Esophagus muscularis mucosa (tissue), 4 donors: ENCODE measurements around the gene B4GALNT1.

Experiments
- EP300 ChIP-seq: sonication (generic); formaldehyde crosslinking; IDR thresholded peaks from one replicate; pipeline ENCODE4 v1.6.1; 2017; ENCODE audit warnings: antibody characterized with exemption
- POLR2A ChIP-seq: fragments of 450-650 bp; IDR thresholded peaks from one replicate; pipeline ENCODE4 v1.6.1; 2017; ENCODE audit warnings: antibody characterized with exemption, moderate library complexity, mild to moderate bottlenecking, low read depth
- TF ChIP-seq, protein P1 (sequence below), 3 experiments: fragments of 200-600 bp in 2 of 3; fragments of 450-650 bp in 1 of 3; sonication (generic) in 2 of 3; IDR thresholded peaks; one replicate each; pipeline ENCODE4 v1.5.1; 2017 to 2019; ENCODE audit warnings: antibody characterized with exemption in 3 of 3, mild to moderate bottlenecking in 2 of 3, moderate library complexity in 1 of 3

DNA sequence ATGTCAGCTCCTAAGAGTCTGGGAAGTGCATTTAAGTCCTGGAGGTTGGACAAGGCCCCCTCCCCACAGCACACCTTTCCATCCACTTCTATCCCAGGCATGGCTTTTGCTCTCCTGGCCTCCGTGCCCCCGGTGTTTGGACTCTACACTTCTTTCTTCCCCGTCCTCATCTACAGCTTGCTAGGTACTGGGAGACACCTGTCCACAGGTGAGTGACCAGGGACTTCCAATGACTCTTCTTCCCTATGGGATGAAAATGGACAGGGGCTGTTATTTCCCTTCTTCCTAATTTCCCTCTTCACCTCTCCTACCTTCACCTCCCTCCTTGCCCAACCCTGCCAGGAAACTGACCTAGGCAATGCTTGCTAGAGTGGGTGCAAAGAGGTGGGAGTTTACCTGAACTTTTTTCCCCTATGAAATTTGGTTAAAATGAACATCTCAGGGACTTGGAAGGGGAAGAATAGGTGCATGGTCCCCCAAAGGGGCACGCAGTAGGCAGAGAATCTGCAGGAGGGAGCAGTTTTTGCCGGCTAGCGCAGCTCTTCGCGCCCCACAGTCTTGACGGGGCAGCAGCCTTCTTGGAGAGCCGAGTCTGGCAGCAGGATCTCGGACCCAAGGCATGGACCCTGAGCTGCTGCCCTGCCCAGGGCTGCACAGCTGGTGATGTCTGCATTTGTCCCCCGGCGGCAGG, 12.6 kb downstream of the B4GALNT1 start:
- TF ChIP-seq, protein P1, sequence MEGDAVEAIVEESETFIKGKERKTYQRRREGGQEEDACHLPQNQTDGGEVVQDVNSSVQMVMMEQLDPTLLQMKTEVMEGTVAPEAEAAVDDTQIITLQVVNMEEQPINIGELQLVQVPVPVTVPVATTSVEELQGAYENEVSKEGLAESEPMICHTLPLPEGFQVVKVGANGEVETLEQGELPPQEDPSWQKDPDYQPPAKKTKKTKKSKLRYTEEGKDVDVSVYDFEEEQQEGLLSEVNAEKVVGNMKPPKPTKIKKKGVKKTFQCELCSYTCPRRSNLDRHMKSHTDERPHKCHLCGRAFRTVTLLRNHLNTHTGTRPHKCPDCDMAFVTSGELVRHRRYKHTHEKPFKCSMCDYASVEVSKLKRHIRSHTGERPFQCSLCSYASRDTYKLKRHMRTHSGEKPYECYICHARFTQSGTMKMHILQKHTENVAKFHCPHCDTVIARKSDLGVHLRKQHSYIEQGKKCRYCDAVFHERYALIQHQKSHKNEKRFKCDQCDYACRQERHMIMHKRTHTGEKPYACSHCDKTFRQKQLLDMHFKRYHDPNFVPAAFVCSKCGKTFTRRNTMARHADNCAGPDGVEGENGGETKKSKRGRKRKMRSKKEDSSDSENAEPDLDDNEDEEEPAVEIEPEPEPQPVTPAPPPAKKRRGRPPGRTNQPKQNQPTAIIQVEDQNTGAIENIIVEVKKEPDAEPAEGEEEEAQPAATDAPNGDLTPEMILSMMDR (IDR thresholded peaks at IDR 0.05), result no peak
- TF ChIP-seq POLR2A (no peak), EP300 (no peak)
